ENCODE measurements around the gene DAB1. TPM values are rescaled to one million over a fixed set of nuclear protein-coding genes. Genes with fewer than 3 reads are reported as not detected.
"Not testable (repeated sequence)": the region's sequence is repeated elsewhere in the genome, so short reads cannot be mapped to it uniquely, and the experiment has no call there.

Gene DAB1
- total RNA-seq, 1 donor from 2014 or later, result 1.9 TPM

GRCh38 chr1:57089855-57090254, 334.0 kb downstream of the DAB1 start:
- Mint-ChIP-seq H3K27ac (no peak overlapping the region), H3K4me1 (no peaks in the 10 kb centered on the region), H3K4me3 (no peak overlapping the region), H3K36me3 (no peaks in the 10 kb centered on the region), H3K27me3 (ENCODE audit: low read depth) (peaks cover 8% of the 10 kb centered on the region), H3K9me3 (no peaks in the 10 kb centered on the region)
- TF ChIP-seq CTCF (IDR thresholded peaks at IDR 0.05; ENCODE audit: unreplicated experiment), result no peak
- no peak for DNase-seq (ENCODE audit: low spot score in 2 of 2, unreplicated experiment in 2 of 2)

GRCh38 chr1:57089221-57089620, 334.6 kb downstream of the DAB1 start:
- H3K4me1 Mint-ChIP-seq, result no peaks in the 10 kb centered on the region
- TF ChIP-seq CTCF (IDR thresholded peaks at IDR 0.05; ENCODE audit: unreplicated experiment), result no peak
- H3K27me3 Mint-ChIP-seq (ENCODE audit: low read depth), result peaks cover 12% of the 10 kb centered on the region
- no peak for DNase-seq (ENCODE audit: low spot score in 2 of 2, unreplicated experiment in 2 of 2)
- H3K4me3 Mint-ChIP-seq, result no peak overlapping the region
- no peak overlapping the region for H3K27ac Mint-ChIP-seq
- no peaks in the 10 kb centered on the region for H3K9me3 Mint-ChIP-seq
- H3K36me3 Mint-ChIP-seq, result no peaks in the 10 kb centered on the region

- H3K4me3 Mint-ChIP-seq, result no peak overlapping the region
- H3K9me3 Mint-ChIP-seq, result no peaks in the 10 kb centered on the region
- TF ChIP-seq CTCF (IDR thresholded peaks at IDR 0.05; ENCODE audit: unreplicated experiment), result no peak
- H3K4me1 Mint-ChIP-seq, result no peaks in the 10 kb centered on the region
- no peak overlapping the region for H3K27ac Mint-ChIP-seq
- DNase-seq (ENCODE audit: low spot score in 2 of 2, unreplicated experiment in 2 of 2), result no peak
- H3K27me3 Mint-ChIP-seq (ENCODE audit: low read depth), result peaks cover 16% of the 10 kb centered on the region
- no peaks in the 10 kb centered on the region for H3K36me3 Mint-ChIP-seq
Measured at GRCh38 chr1:57088653-57089052, 335.2 kb downstream of the DAB1 start.

- H3K27ac Mint-ChIP-seq; H3K4me1 Mint-ChIP-seq; H3K4me3 Mint-ChIP-seq; H3K9me3 Mint-ChIP-seq; DNase-seq (ENCODE audit: low spot score in 2 of 2, unreplicated experiment in 2 of 2); H3K36me3 Mint-ChIP-seq: not testable (repeated sequence)
- H3K27me3 Mint-ChIP-seq (ENCODE audit: low read depth), result peaks cover 16% of the 10 kb centered on the region
Measured at GRCh38 chr1:57087660-57088059, 336.2 kb downstream of the DAB1 start.

- Mint-ChIP-seq H3K4me3 (no peak overlapping the region), H3K9me3 (no peaks in the 10 kb centered on the region), H3K27ac (no peak overlapping the region), H3K4me1 (no peaks in the 10 kb centered on the region), H3K27me3 (ENCODE audit: low read depth) (peaks cover 16% of the 10 kb centered on the region), H3K36me3 (no peaks in the 10 kb centered on the region)
- no peak for TF ChIP-seq CTCF (IDR thresholded peaks at IDR 0.05; ENCODE audit: unreplicated experiment)
- no peak for DNase-seq (ENCODE audit: low spot score in 2 of 2, unreplicated experiment in 2 of 2)
Measured at GRCh38 chr1:57086154-57086553, 337.7 kb downstream of the DAB1 start.

- H3K4me3 Mint-ChIP-seq, result no peak overlapping the region
- H3K9me3 Mint-ChIP-seq, result no peaks in the 10 kb centered on the region
- H3K27ac Mint-ChIP-seq, result no peak overlapping the region
- DNase-seq (ENCODE audit: low spot score in 2 of 2, unreplicated experiment in 2 of 2), result no peak
- H3K36me3 Mint-ChIP-seq, result no peaks in the 10 kb centered on the region
- peaks cover 17% of the 10 kb centered on the region for H3K27me3 Mint-ChIP-seq (ENCODE audit: low read depth)
- H3K4me1 Mint-ChIP-seq, result no peaks in the 10 kb centered on the region
- TF ChIP-seq CTCF (IDR thresholded peaks at IDR 0.05; ENCODE audit: unreplicated experiment), result no peak
Measured at GRCh38 chr1:57084701-57085100, 339.2 kb downstream of the DAB1 start.
